ENCODE results near the gene ERBB2. TPM values are rescaled to one million over a fixed set of nuclear protein-coding genes. Genes with fewer than 3 reads are reported as not detected.
"Not testable (repeated sequence)": the region's sequence is repeated elsewhere in the genome, so short reads cannot be mapped to it uniquely, and the experiment has no call there.

ERBB2 gene
- total RNA-seq, 1 donor from 2014 or later = 84.4 TPM

- intact Hi-C loops (cut with DNase I) = no loop called here
- no peak for DNase-seq (ENCODE audit: low spot score)
These were observed 37.4 kb downstream of the ERBB2 start for GRCh38 chr17:39737206-39737759.

GRCh38 chr17:39737760-39738567 lies 38.1 kb downstream of the ERBB2 start, which contains the start of gene GRB7:
Gene GRB7, plus strand, starts transcription at chr17:39737938. Its CDS starts 4,364 bp downstream, at chr17:39742302.
- intact Hi-C loops (cut with DNase I) = no loop called here
- no peak for DNase-seq (ENCODE audit: low spot score)

- DNase-seq (ENCODE audit: low spot score) = no peak
- intact Hi-C loops (cut with DNase I) = no loop called here
These were observed 38.7 kb downstream of the ERBB2 start for GRCh38 chr17:39738568-39738901.

- no peak for DNase-seq (ENCODE audit: low spot score)
- intact Hi-C loops (cut with DNase I) = no loop called here
These were observed 39.4 kb downstream of the ERBB2 start for GRCh38 chr17:39738983-39739884.

- DNase-seq (ENCODE audit: low spot score) = no peak
- intact Hi-C loops (cut with DNase I) = no loop called here
These were observed 40.1 kb downstream of the ERBB2 start for GRCh38 chr17:39739885-39740356.

GRCh38 chr17:39740357-39741111 lies 40.7 kb downstream of the ERBB2 start:
- no peak for DNase-seq (ENCODE audit: low spot score)
- intact Hi-C loops (cut with DNase I) = no loop called here

- intact Hi-C loops (cut with DNase I) = no loop called here
- no peak for DNase-seq (ENCODE audit: low spot score)
These were observed 42.4 kb downstream of the ERBB2 start for GRCh38 chr17:39742126-39742855.

GRCh38 chr17:39742856-39743436 lies 43.1 kb downstream of the ERBB2 start:
- no peak for DNase-seq (ENCODE audit: low spot score)

GRCh38 chr17:39744075-39744835 lies 44.4 kb downstream of the ERBB2 start:
- intact Hi-C loops (cut with DNase I) = no loop called here
- no peak for DNase-seq (ENCODE audit: low spot score)

More at GRCh38 chr17:39742856-39743436, 43.1 kb downstream of the ERBB2 start:
- intact Hi-C loops (cut with DNase I) = no loop called here

- intact Hi-C loops (cut with DNase I) = no loop called here
- no peak for DNase-seq (ENCODE audit: low spot score)
These were observed 45.0 kb downstream of the ERBB2 start for GRCh38 chr17:39744836-39745215.

- intact Hi-C loops (cut with DNase I) = no loop called here
- no peak for DNase-seq (ENCODE audit: low spot score)
These were observed 45.7 kb downstream of the ERBB2 start for GRCh38 chr17:39745335-39746144.

- intact Hi-C loops (cut with DNase I) = no loop called here
- DNase-seq (ENCODE audit: low spot score) = no peak
These were observed 46.2 kb downstream of the ERBB2 start for GRCh38 chr17:39746145-39746461.

GRCh38 chr17:39747745-39748144 lies 47.9 kb downstream of the ERBB2 start:
- intact Hi-C loops (cut with DNase I) = no loop called here

GRCh38 chr17:39748444-39749034 lies 48.7 kb downstream of the ERBB2 start:
- intact Hi-C loops (cut with DNase I) = not testable (repeated sequence)
- DNase-seq (ENCODE audit: low spot score) = peak; percentile 36

More at GRCh38 chr17:39747745-39748144, 47.9 kb downstream of the ERBB2 start:
- DNase-seq (ENCODE audit: low spot score) = no peak

GRCh38 chr17:39750131-39751015 lies 50.5 kb downstream of the ERBB2 start:
- intact Hi-C loops (cut with DNase I) = loop anchor here (5.0 kb wide), 3 partner anchors 113 to 203 kb away; partner anchors contain the start of gene STARD3
- peak; percentile 76 for DNase-seq (ENCODE audit: low spot score)
